Mesendoderm (in vitro differentiated cells): Measurements from ENCODE around the gene TRPV3.
"Not testable (repeated sequence)": the region's sequence is repeated elsewhere in the genome, so short reads cannot be mapped to it uniquely, and the experiment has no call there.

Source experiments
- DNase-seq: peaks from one replicate; pipeline ENCODE4 v3.0.0; 2013
- H2AK5ac ChIP-seq: 2 replicates; pipeline ENCODE4 v1.6.1; 2013; ENCODE audit warnings: low read length, inconsistent platforms
- H2BK120ac ChIP-seq: 2 replicates; pipeline ENCODE4 v1.6.1; 2013; ENCODE audit warnings: low read depth, mild to moderate bottlenecking, low read length, moderate library complexity, mixed read lengths
- H2BK15ac ChIP-seq: replicated peaks from 2 replicates; pipeline ENCODE4 v1.6.1; 2013; ENCODE audit warnings: low read depth, mild to moderate bottlenecking, moderate library complexity
- H2BK5ac ChIP-seq: 2 replicates; pipeline ENCODE4 v1.6.1; 2013; ENCODE audit warnings: low read length, inconsistent platforms
- H3K18ac ChIP-seq: 2 replicates; pipeline ENCODE4 v1.6.1; 2013; ENCODE audit warnings: mild to moderate bottlenecking, low read length, mixed read lengths
- H3K23ac ChIP-seq: one replicate; pipeline ENCODE4 v1.6.1; 2013; ENCODE audit warnings: low read length
- H3K27ac ChIP-seq: 2 replicates; pipeline ENCODE4 v1.5.1; 2013; ENCODE audit warnings: low read depth, mild to moderate bottlenecking, inconsistent platforms, low read length, moderate library complexity
- H3K27me3 ChIP-seq: 2 replicates; pipeline ENCODE4 v1.6.1; 2013; ENCODE audit warnings: low read length, control low read depth, mild to moderate bottlenecking, inconsistent platforms; ENCODE audit not compliant: insufficient read depth, poor library complexity
- H3K36me3 ChIP-seq: 2 replicates; pipeline ENCODE4 v1.6.1; 2013; ENCODE audit warnings: low read length, inconsistent platforms; ENCODE audit not compliant: control insufficient read depth, insufficient read depth
- H3K4ac ChIP-seq: one replicate; pipeline ENCODE4 v1.6.1; 2013; ENCODE audit warnings: low read depth, mild to moderate bottlenecking, low read length, moderate library complexity
- H3K4me1 ChIP-seq: 2 replicates; pipeline ENCODE4 v1.6.1; 2013; ENCODE audit warnings: low read depth, low read length, inconsistent platforms; ENCODE audit not compliant: control insufficient read depth
- H3K4me2 ChIP-seq: 2 replicates; pipeline ENCODE4 v1.6.1; 2013; ENCODE audit warnings: low read length
- H3K4me3 ChIP-seq: 2 replicates; pipeline ENCODE4 v1.5.1; 2013; ENCODE audit warnings: mild to moderate bottlenecking, low read length
- H3K56ac ChIP-seq: one replicate; pipeline ENCODE4 v1.6.1; 2013; ENCODE audit warnings: low read length
- H3K79me1 ChIP-seq: 2 replicates; pipeline ENCODE4 v1.6.1; 2013; ENCODE audit warnings: low read length, inconsistent platforms
- H3K79me2 ChIP-seq: 2 replicates; pipeline ENCODE4 v1.6.1; 2013; ENCODE audit warnings: mild to moderate bottlenecking, low read length; ENCODE audit not compliant: control insufficient read depth, insufficient read depth
- H3K9ac ChIP-seq: 2 replicates; pipeline ENCODE4 v1.6.1; 2013; ENCODE audit warnings: low read length, inconsistent platforms
- H4K5ac ChIP-seq: one replicate; pipeline ENCODE4 v1.6.1; 2013; ENCODE audit warnings: low read length
- H4K8ac ChIP-seq: one replicate; pipeline ENCODE4 v1.6.1; 2013; ENCODE audit warnings: low read depth, mild to moderate bottlenecking, control low read depth, low read length, moderate library complexity
- WGBS: extraction: QIAGEN DNeasy Blood & Tissue Kit; methylation state at CpG from one replicate; pipeline ENCODE4 v1.1.7; 2013; ENCODE audit warnings: low lambda C conversion rate, missing lambda C conversion rate; ENCODE audit not compliant: insufficient coverage; ENCODE audit errors: extremely low coverage; 5-methylcytosine and 5-hydroxymethylcytosine counted together

The TRPV3 gene

DNA sequence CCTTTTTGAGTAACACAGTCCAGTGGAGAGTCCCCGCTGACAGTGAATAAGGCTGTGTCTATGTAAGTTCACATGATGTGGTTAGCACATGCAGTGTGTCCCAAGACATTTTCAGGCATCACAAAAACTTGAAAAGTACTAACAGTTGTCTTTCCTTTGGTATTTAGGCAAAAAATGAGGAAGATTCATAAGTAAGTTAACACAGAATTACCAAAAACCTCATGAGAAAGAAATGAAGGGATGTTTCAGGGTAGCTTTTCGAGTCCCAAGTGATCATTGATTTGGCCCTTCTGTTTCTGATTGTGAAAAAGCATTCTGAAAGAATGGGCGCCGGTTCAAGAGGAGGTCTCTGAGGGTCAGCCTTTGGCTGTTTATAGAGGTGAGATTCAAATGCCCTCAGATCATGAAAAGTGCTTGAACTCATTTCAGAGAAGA, 82.3 kb downstream of the TRPV3 start:
- no CpG with 5 or more reads among the region's 4 CpGs for WGBS

DNA sequence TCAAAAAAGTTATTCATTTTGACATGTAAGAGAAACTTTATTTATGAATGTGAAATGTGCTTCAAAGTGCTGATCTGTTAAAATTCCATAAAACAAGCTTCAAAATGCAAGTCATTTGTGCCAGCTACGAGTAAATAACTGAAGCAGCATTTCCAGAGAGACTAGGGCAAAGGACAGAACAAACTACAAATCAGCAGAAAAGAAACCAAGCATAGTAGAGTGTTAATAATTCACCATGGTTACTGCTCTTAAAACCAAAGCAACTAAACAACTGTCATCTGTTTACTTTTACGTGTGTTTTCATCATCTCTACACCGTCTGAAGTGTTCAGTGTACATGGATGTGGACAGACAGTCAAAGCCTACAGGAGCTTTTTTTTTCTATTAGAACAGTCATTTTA, 83.4 kb downstream of the TRPV3 start:
- no peak overlapping the region for H2BK5ac ChIP-seq
- WGBS, result no CpG with 5 or more reads among the region's 3 CpGs
- no peaks in the 10 kb centered on the region for H3K79me1 ChIP-seq
- H4K5ac ChIP-seq, result no peak overlapping the region
- no peak overlapping the region for H4K8ac ChIP-seq
- DNase-seq, result no peak
- no peak overlapping the region for H3K4me3 ChIP-seq
- H3K27ac ChIP-seq, result no peak overlapping the region
- no peak overlapping the region for H2AK5ac ChIP-seq
- H3K27me3 ChIP-seq, result no peaks in the 10 kb centered on the region
- no peak overlapping the region for H2BK15ac ChIP-seq
- no peak overlapping the region for H3K4ac ChIP-seq
- H3K56ac ChIP-seq, result no peak overlapping the region
- no peaks in the 10 kb centered on the region for H3K79me2 ChIP-seq
- H3K4me2 ChIP-seq, result no peak overlapping the region
- H3K23ac ChIP-seq, result no peak overlapping the region
- H3K36me3 ChIP-seq, result no peaks in the 10 kb centered on the region
- no peak overlapping the region for H3K18ac ChIP-seq
- H2BK120ac ChIP-seq, result no peak overlapping the region
- H3K9ac ChIP-seq, result no peak overlapping the region
- no peaks in the 10 kb centered on the region for H3K4me1 ChIP-seq

More for the DNA sequence above, 82.3 kb downstream of the TRPV3 start:
- Histone ChIP-seq H3K27me3 (no peaks in the 10 kb centered on the region), H3K4me2 (no peak overlapping the region), H3K4me1 (no peaks in the 10 kb centered on the region), H3K23ac (no peak overlapping the region), H3K36me3 (no peaks in the 10 kb centered on the region), H3K4me3 (no peak overlapping the region), H2AK5ac (no peak overlapping the region), H4K5ac (no peak overlapping the region), H2BK15ac (no peak overlapping the region), H2BK5ac (no peak overlapping the region), H3K27ac (no peak overlapping the region), H3K79me2 (no peaks in the 10 kb centered on the region), H3K79me1 (no peaks in the 10 kb centered on the region), H3K18ac (no peak overlapping the region), H3K9ac (no peak overlapping the region), H3K56ac (no peak overlapping the region), H3K4ac (no peak overlapping the region), H4K8ac (no peak overlapping the region), H2BK120ac (no peak overlapping the region)
- DNase-seq, result no peak

DNA sequence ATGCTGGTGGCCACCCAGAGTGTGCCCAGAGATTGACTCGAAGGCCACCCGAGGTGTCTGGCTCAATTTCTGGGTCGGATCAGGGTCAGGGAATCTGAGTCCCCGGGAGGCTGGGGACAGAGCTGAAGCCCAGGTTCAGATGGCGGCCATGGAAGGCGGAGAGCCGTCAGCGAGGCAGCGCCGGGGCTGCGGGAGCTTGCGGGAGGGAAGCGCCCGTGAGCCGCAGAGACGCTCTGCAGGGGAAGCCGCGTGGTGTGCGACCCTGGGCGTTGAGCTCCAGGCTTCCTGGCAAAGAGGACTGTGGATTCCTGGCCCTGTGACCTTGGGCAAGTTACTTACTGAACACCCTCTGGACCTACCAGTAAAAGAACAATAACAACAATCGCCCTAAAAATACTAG, 85.5 kb downstream of the TRPV3 start:
- H2BK5ac ChIP-seq, result no peak overlapping the region
- H3K27ac ChIP-seq, result no peak overlapping the region
- H4K8ac ChIP-seq, result no peak overlapping the region
- H3K23ac ChIP-seq, result no peak overlapping the region
- H3K79me1 ChIP-seq, result no peaks in the 10 kb centered on the region
- no peak overlapping the region for H3K18ac ChIP-seq
- H3K9ac ChIP-seq, result no peak overlapping the region
- no peak for DNase-seq
- H3K79me2 ChIP-seq, result no peaks in the 10 kb centered on the region
- H3K27me3 ChIP-seq, result no peaks in the 10 kb centered on the region
- no peak overlapping the region for H2BK120ac ChIP-seq
- H3K4me3 ChIP-seq, result no peak overlapping the region
- no peak overlapping the region for H4K5ac ChIP-seq
- H3K4me1 ChIP-seq, result no peaks in the 10 kb centered on the region
- no peak overlapping the region for H3K56ac ChIP-seq
- WGBS, result no CpG with 5 or more reads among the region's 21 CpGs
- no peak overlapping the region for H3K4ac ChIP-seq
- no peak overlapping the region for H3K4me2 ChIP-seq
- no peak overlapping the region for H2BK15ac ChIP-seq
- no peak overlapping the region for H2AK5ac ChIP-seq
- no peaks in the 10 kb centered on the region for H3K36me3 ChIP-seq

DNA sequence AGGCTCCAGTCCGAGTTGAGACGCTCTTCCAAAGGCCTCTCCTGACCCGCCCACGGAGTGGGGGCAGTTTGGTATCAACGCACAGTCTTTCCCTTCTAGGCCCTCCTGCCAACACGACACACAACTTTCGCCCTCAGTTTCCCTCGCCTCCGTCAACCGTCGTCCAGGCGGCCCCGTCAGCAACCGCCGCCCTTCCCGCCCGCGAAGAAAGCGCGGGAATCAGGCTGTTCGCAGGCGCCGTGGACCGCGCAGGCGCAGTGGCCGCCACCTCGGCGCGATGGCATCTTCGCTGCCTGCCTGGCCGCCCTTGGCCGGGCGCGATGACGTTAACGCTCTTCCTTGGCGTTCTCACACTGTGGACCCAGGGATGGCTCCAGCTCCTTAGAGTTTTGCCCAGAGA, 86.0 kb downstream of the TRPV3 start, which contains the start of gene SPATA22:
Gene SPATA22, minus strand, starts transcription at position 221 of the 400 bp plus-strand sequence. CDS start 2,494 bp downstream, outside the sequence.
- WGBS, result no CpG with 5 or more reads among the region's 38 CpGs
- Histone ChIP-seq H3K4me1 (no peaks in the 10 kb centered on the region), H3K4ac (no peak within 1 kb of the TSS), H3K4me3 (no peak within 1 kb of the TSS), H3K27me3 (no peaks in the 10 kb centered on the region), H3K27ac (no peak within 1 kb of the TSS), H4K8ac (no peak within 1 kb of the TSS), H2BK5ac (no peak within 1 kb of the TSS), H3K56ac (no peak within 1 kb of the TSS), H3K9ac (no peak within 1 kb of the TSS), H3K36me3 (no peaks in the 10 kb centered on the region), H3K23ac (no peak within 1 kb of the TSS), H3K18ac (no peak within 1 kb of the TSS), H2BK120ac (no peak within 1 kb of the TSS), H3K79me2 (no peaks in the 10 kb centered on the region), H3K4me2 (no peak within 1 kb of the TSS), H2BK15ac (no peak within 1 kb of the TSS), H3K79me1 (no peaks in the 10 kb centered on the region), H2AK5ac (no peak within 1 kb of the TSS), H4K5ac (no peak within 1 kb of the TSS)
- DNase-seq, result no peak

DNA sequence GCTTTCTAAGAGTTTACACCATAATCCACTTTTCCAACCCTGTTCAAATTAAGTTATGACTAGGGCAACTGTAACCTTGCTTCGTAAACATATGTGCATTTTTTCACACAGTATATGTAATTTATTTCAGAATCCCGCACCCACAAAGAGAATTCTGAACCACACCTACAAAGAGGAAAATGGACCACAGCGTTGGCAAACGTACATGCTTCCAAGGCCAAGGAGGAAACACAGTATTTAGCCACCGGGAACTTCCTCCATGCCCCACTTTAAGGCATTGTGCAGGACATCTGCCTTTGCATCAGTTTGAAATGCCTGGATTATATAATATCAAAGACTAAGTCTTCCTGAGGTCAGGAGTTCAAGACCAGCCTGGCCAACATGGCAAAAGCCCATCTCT, 88.1 kb downstream of the TRPV3 start:
- Histone ChIP-seq H2AK5ac (no peak overlapping the region), H2BK5ac (no peak overlapping the region), H3K18ac (no peak overlapping the region), H3K4me1 (no peaks in the 10 kb centered on the region), H3K9ac (no peak overlapping the region), H3K27ac (no peak overlapping the region), H2BK120ac (no peak overlapping the region), H3K23ac (no peak overlapping the region), H3K36me3 (no peaks in the 10 kb centered on the region), H3K79me1 (no peaks in the 10 kb centered on the region), H2BK15ac (no peak overlapping the region), H3K79me2 (no peaks in the 10 kb centered on the region), H3K27me3 (no peaks in the 10 kb centered on the region), H3K4me3 (no peak overlapping the region), H3K4me2 (no peak overlapping the region), H3K56ac (no peak overlapping the region), H4K8ac (no peak overlapping the region), H3K4ac (no peak overlapping the region), H4K5ac (no peak overlapping the region)
- DNase-seq, result no peak
- WGBS, result no CpG with 5 or more reads among the region's 5 CpGs

DNA sequence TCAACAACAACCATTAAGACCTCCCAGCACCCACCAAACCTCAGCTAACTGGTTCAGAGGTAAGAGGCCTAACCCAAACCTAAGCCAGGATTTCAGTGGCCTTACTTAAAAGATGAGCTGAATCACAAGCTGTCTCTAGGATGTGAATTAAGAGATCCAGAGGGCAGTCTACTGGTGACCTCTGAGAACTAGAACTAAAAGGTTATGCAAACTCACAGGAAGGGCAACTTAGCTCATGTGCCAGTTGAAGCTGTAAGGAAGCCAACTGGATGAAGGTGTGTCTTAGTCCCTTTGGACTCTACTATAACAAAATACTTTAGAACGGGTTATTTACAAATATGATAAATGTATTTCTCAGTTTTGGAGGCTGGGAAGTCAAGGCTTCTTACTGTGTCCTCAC, 91.3 kb downstream of the TRPV3 start:
- H4K5ac ChIP-seq, H3K79me1 ChIP-seq, H3K56ac ChIP-seq, DNase-seq, H2AK5ac ChIP-seq, H2BK15ac ChIP-seq, H2BK5ac ChIP-seq, H3K9ac ChIP-seq, H3K36me3 ChIP-seq, H3K4ac ChIP-seq, H3K23ac ChIP-seq, H2BK120ac ChIP-seq, H3K18ac ChIP-seq, H3K27me3 ChIP-seq, H3K79me2 ChIP-seq, H3K4me3 ChIP-seq, H3K4me2 ChIP-seq, H3K27ac ChIP-seq, H3K4me1 ChIP-seq, H4K8ac ChIP-seq: not testable (repeated sequence)
- WGBS, result no CpG with 5 or more reads among the region's 1 CpG
